WTC11 (cell line): ENCODE data around the gene GH2.

Experiments used
- CBFB ChIP-seq: sonication (generic); formaldehyde crosslinking; IDR thresholded peaks from 2 replicates; pipeline ENCODE4 v1.8.1; 2022; ENCODE audit warnings: mild to moderate bottlenecking, low read depth, missing genetic modification reagents
- ETV6 ChIP-seq: sonication (generic); formaldehyde crosslinking; IDR thresholded peaks from 2 replicates; pipeline ENCODE4 v1.8.1; 2022; ENCODE audit warnings: mild to moderate bottlenecking, missing genetic modification reagents
- GABPB1 ChIP-seq: sonication (generic); formaldehyde crosslinking; IDR thresholded peaks from 2 replicates; pipeline ENCODE4 v1.8.1; 2023; ENCODE audit warnings: mild to moderate bottlenecking, missing genetic modification reagents
- PRRX2 ChIP-seq: fragments of 250-450 bp; sonication (Bioruptor Pico); IDR thresholded peaks from 2 replicates; pipeline ENCODE4 v1.8.0; 2021; ENCODE audit warnings: mild to moderate bottlenecking
- ZNF423 ChIP-seq: fragments of 250-450 bp; sonication (Bioruptor Pico); IDR thresholded peaks from 2 replicates; pipeline ENCODE4 v2.1.2; 2022; ENCODE audit warnings: mild to moderate bottlenecking, moderate library complexity
- ZNF671 ChIP-seq: fragments of 250-450 bp; sonication (Bioruptor Pico); IDR thresholded peaks from 2 replicates; pipeline ENCODE4 v1.8.0; 2021; ENCODE audit warnings: mild to moderate bottlenecking
- TF ChIP-seq, protein P1 (sequence below): fragments of 200-600 bp; IDR thresholded peaks from 2 replicates; pipeline ENCODE4 v1.8.0; 2022; ENCODE audit warnings: antibody characterized with exemption
- TF ChIP-seq, protein P2 (sequence below): sonication (generic); formaldehyde crosslinking; IDR thresholded peaks from 2 replicates; pipeline ENCODE4 v1.8.1; 2022; ENCODE audit warnings: low read depth, mild to moderate bottlenecking, moderate library complexity, missing genetic modification reagents, borderline replicate concordance
- TF ChIP-seq, protein P3 (sequence below): sonication (generic); formaldehyde crosslinking; IDR thresholded peaks from 2 replicates; pipeline ENCODE4 v1.8.0; 2023; ENCODE audit warnings: missing genetic modification reagents
- TF ChIP-seq, protein P4 (sequence below): sonication (generic); formaldehyde crosslinking; IDR thresholded peaks from 2 replicates; pipeline ENCODE4 v1.8.1; 2023; ENCODE audit warnings: mild to moderate bottlenecking, moderate library complexity, missing genetic modification reagents
- TF ChIP-seq, protein P5 (sequence below): sonication (generic); formaldehyde crosslinking; IDR thresholded peaks from 2 replicates; pipeline ENCODE4 v1.8.1; 2023; ENCODE audit warnings: mild to moderate bottlenecking, missing genetic modification reagents, moderate library complexity
- TF ChIP-seq, protein P6 (sequence below): sonication (generic); formaldehyde crosslinking; IDR thresholded peaks from 2 replicates; pipeline ENCODE4 v1.8.1; 2023; ENCODE audit warnings: mild to moderate bottlenecking, missing genetic modification reagents

DNA sequence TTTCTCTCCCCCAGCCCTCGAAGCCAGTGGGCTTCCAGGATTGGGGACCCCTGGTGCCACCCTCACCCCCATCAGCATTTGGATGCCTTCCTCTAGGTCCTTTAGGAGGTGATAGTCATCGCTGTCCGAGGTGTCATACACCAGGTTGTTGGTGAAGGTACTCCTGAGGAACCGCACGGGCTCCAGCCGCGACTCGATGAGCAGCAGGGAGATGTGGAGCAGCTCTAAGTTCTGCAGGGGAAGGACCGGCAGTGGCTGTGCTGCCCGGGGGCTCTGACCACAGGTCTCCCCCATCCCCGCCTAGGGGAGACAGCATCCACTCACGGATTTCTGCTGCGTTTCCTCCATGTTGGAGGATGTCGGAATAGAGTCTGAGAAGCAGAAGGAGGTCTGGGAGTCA, 28.4 kb upstream of the GH2 start:
- TF ChIP-seq, protein P1, sequence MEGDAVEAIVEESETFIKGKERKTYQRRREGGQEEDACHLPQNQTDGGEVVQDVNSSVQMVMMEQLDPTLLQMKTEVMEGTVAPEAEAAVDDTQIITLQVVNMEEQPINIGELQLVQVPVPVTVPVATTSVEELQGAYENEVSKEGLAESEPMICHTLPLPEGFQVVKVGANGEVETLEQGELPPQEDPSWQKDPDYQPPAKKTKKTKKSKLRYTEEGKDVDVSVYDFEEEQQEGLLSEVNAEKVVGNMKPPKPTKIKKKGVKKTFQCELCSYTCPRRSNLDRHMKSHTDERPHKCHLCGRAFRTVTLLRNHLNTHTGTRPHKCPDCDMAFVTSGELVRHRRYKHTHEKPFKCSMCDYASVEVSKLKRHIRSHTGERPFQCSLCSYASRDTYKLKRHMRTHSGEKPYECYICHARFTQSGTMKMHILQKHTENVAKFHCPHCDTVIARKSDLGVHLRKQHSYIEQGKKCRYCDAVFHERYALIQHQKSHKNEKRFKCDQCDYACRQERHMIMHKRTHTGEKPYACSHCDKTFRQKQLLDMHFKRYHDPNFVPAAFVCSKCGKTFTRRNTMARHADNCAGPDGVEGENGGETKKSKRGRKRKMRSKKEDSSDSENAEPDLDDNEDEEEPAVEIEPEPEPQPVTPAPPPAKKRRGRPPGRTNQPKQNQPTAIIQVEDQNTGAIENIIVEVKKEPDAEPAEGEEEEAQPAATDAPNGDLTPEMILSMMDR: no peak
- TF ChIP-seq, protein P2, sequence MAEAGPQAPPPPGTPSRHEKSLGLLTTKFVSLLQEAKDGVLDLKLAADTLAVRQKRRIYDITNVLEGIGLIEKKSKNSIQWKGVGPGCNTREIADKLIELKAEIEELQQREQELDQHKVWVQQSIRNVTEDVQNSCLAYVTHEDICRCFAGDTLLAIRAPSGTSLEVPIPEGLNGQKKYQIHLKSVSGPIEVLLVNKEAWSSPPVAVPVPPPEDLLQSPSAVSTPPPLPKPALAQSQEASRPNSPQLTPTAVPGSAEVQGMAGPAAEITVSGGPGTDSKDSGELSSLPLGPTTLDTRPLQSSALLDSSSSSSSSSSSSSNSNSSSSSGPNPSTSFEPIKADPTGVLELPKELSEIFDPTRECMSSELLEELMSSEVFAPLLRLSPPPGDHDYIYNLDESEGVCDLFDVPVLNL: no peak
- TF ChIP-seq PRRX2 (CRISPR knock-in tag): no peak
- TF ChIP-seq GABPB1 (CRISPR knock-in tag): no peak
- TF ChIP-seq, protein P3, sequence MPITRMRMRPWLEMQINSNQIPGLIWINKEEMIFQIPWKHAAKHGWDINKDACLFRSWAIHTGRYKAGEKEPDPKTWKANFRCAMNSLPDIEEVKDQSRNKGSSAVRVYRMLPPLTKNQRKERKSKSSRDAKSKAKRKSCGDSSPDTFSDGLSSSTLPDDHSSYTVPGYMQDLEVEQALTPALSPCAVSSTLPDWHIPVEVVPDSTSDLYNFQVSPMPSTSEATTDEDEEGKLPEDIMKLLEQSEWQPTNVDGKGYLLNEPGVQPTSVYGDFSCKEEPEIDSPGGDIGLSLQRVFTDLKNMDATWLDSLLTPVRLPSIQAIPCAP: no peak
- TF ChIP-seq, protein P4, sequence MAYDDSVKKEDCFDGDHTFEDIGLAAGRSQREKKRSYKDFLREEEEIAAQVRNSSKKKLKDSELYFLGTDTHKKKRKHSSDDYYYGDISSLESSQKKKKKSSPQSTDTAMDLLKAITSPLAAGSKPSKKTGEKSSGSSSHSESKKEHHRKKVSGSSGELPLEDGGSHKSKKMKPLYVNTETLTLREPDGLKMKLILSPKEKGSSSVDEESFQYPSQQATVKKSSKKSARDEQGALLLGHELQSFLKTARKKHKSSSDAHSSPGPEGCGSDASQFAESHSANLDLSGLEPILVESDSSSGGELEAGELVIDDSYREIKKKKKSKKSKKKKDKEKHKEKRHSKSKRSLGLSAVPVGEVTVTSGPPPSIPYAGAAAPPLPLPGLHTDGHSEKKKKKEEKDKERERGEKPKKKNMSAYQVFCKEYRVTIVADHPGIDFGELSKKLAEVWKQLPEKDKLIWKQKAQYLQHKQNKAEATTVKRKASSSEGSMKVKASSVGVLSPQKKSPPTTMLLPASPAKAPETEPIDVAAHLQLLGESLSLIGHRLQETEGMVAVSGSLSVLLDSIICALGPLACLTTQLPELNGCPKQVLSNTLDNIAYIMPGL (CRISPR knock-in tag): no peak
- TF ChIP-seq ZNF423 (CRISPR knock-in tag): no peak
- TF ChIP-seq CBFB: no peak
- no peak for TF ChIP-seq ETV6
- TF ChIP-seq, protein P5, sequence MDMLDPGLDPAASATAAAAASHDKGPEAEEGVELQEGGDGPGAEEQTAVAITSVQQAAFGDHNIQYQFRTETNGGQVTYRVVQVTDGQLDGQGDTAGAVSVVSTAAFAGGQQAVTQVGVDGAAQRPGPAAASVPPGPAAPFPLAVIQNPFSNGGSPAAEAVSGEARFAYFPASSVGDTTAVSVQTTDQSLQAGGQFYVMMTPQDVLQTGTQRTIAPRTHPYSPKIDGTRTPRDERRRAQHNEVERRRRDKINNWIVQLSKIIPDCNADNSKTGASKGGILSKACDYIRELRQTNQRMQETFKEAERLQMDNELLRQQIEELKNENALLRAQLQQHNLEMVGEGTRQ (CRISPR knock-in tag): no peak
- TF ChIP-seq ZNF671 (CRISPR knock-in tag): no peak
- TF ChIP-seq, protein P6, sequence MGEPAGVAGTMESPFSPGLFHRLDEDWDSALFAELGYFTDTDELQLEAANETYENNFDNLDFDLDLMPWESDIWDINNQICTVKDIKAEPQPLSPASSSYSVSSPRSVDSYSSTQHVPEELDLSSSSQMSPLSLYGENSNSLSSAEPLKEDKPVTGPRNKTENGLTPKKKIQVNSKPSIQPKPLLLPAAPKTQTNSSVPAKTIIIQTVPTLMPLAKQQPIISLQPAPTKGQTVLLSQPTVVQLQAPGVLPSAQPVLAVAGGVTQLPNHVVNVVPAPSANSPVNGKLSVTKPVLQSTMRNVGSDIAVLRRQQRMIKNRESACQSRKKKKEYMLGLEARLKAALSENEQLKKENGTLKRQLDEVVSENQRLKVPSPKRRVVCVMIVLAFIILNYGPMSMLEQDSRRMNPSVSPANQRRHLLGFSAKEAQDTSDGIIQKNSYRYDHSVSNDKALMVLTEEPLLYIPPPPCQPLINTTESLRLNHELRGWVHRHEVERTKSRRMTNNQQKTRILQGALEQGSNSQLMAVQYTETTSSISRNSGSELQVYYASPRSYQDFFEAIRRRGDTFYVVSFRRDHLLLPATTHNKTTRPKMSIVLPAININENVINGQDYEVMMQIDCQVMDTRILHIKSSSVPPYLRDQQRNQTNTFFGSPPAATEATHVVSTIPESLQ: no peak
